SK-N-SH (cell line): ENCODE measurements around the gene CCDC50. TPM values are rescaled to one million over a fixed set of nuclear protein-coding genes. Genes with fewer than 3 reads are reported as not detected.

Source experiments
- CTCF ChIA-PET: fragments of 300-600, 350-600 bp; formaldehyde crosslinking; extraction: SDS; loops from one replicate; lab custom pipeline; 2021; lab: Yijun Ruan, JAX
- POLR2A ChIA-PET: fragments of 350-600 bp; sonication (Branson Sonifier 250); formaldehyde crosslinking; extraction: SDS; loops from one replicate; lab custom pipeline; 2020; ENCODE audit warnings: antibody characterized with exemption, inconsistent platforms; lab: Yijun Ruan, JAX
- DNase-seq: peaks from one replicate; pipeline ENCODE4 v3.0.0; 2012
- H2AFZ ChIP-seq: fragments of 200-600 bp; sonication (generic); 2 replicates; pipeline ENCODE4 v1.8.1; 2016; ENCODE audit warnings: antibody characterized with exemption, mild to moderate bottlenecking, low read depth
- H3F3A ChIP-seq: fragments of 200-600 bp; sonication (generic); replicated peaks from 2 replicates; pipeline ENCODE3; 2016; ENCODE audit warnings: antibody characterized with exemption, mild to moderate bottlenecking; ENCODE audit not compliant: insufficient read depth
- H3K27ac ChIP-seq, 2 experiments: fragments of 200-500 bp in 1 of 2; fragments of 200-600 bp in 1 of 2; sonication (Bioruptor generic) in 1 of 2; sonication (generic), shearing (Covaris generic) in 1 of 2; 2 replicates each; pipeline versions ENCODE4 v1.5.1 to v1.6.1; 2014 to 2016; ENCODE audit warnings: low read depth in 2 of 2, inconsistent platforms in 1 of 2, low read length in 1 of 2, mild to moderate bottlenecking in 1 of 2, mixed read lengths in 1 of 2
- H3K27me3 ChIP-seq: fragments of 200-600 bp; sonication (generic), shearing (Covaris generic); 2 replicates; pipeline ENCODE4 v1.6.1; 2016; ENCODE audit warnings: mixed run types; ENCODE audit not compliant: insufficient read depth
- H3K36me3 ChIP-seq, 2 experiments: fragments of 200-500 bp in 1 of 2; fragments of 200-600 bp in 1 of 2; sonication (Bioruptor generic) in 1 of 2; sonication (generic) in 1 of 2; replicated peaks in 1 of 2; 2 replicates each; pipeline versions ENCODE3 to v1.5.1; 2014 to 2016; ENCODE audit warnings: low read length in 1 of 2, mild to moderate bottlenecking in 1 of 2; ENCODE audit not compliant: insufficient read depth in 2 of 2, control insufficient read depth in 1 of 2
- H3K4me1 ChIP-seq, 2 experiments: fragments of 200-500 bp in 1 of 2; fragments of 200-600 bp in 1 of 2; sonication (Bioruptor generic) in 1 of 2; sonication (generic), shearing (Covaris generic) in 1 of 2; 2 replicates each; pipeline versions ENCODE4 v1.5.1 to v1.6.1; 2014 to 2016; ENCODE audit warnings: low read depth in 1 of 2, low read length in 1 of 2, mixed run types in 1 of 2; ENCODE audit not compliant: insufficient read depth in 2 of 2, control insufficient read depth in 1 of 2
- H3K4me2 ChIP-seq: fragments of 200-600 bp; sonication (generic), shearing (Covaris generic); 2 replicates; pipeline ENCODE4 v1.6.1; 2017; ENCODE audit warnings: mixed run types
- H3K4me3 ChIP-seq, 2 experiments: fragments of 200-500 bp in 1 of 2; fragments of 200-600 bp in 1 of 2; sonication (Bioruptor generic) in 1 of 2; sonication (generic), shearing (Covaris generic) in 1 of 2; 2 replicates each; pipeline versions ENCODE4 v1.5.1 to v1.8.1; 2014 to 2016; ENCODE audit warnings: low read depth in 2 of 2, inconsistent platforms in 1 of 2, low read length in 1 of 2, mild to moderate bottlenecking in 1 of 2, mixed read lengths in 1 of 2, moderate library complexity in 1 of 2
- H3K79me2 ChIP-seq: fragments of 200-600 bp; sonication (generic); 2 replicates; pipeline ENCODE4 v1.8.1; 2017; ENCODE audit warnings: mild to moderate bottlenecking; ENCODE audit not compliant: insufficient read depth
- H3K9ac ChIP-seq: fragments of 200-600 bp; sonication (generic); 2 replicates; pipeline ENCODE4 v1.6.1; 2017; ENCODE audit warnings: mixed run types
- H3K9me2 ChIP-seq: fragments of 200-600 bp; sonication (generic); 2 replicates; pipeline ENCODE4 v1.6.1; 2017; ENCODE audit warnings: mixed run types
- H3K9me3 ChIP-seq: fragments of 200-600 bp; sonication (generic); 2 replicates; pipeline ENCODE4 v1.6.1; 2017; ENCODE audit warnings: mixed run types, mild to moderate bottlenecking, moderate library complexity
- H4K20me1 ChIP-seq: fragments of 200-600 bp; sonication (generic); 2 replicates; pipeline ENCODE4 v1.6.1; 2017; ENCODE audit warnings: mild to moderate bottlenecking, mixed run types; ENCODE audit not compliant: insufficient read depth
- ELF1 ChIP-seq: IDR thresholded peaks from 2 replicates; pipeline ENCODE4 v1.4.0; 2012
- FOSL2 ChIP-seq: IDR thresholded peaks from 2 replicates; pipeline ENCODE4 v1.4.0; 2012; ENCODE audit warnings: low read depth, mild to moderate bottlenecking, moderate library complexity, borderline replicate concordance
- FOXJ3 ChIP-seq: sonication (generic); formaldehyde crosslinking; IDR thresholded peaks from 2 replicates; pipeline ENCODE4 v1.5.1; 2020; ENCODE audit warnings: mild to moderate bottlenecking, missing genetic modification reagents
- FOXM1 ChIP-seq: IDR thresholded peaks from 2 replicates; pipeline ENCODE4 v1.4.0; 2012; ENCODE audit warnings: low read depth, mild to moderate bottlenecking
- GABPA ChIP-seq: IDR thresholded peaks from 2 replicates; pipeline ENCODE4 v1.4.0; 2012; ENCODE audit warnings: low read depth, mild to moderate bottlenecking
- JUND ChIP-seq: IDR thresholded peaks from 2 replicates; pipeline ENCODE4 v1.4.0; 2012
- NRF1 ChIP-seq: IDR thresholded peaks from 2 replicates; pipeline ENCODE4 v1.6.1; 2012; ENCODE audit warnings: low read depth, mild to moderate bottlenecking, low read length
- POLR2AphosphoS5 ChIP-seq: IDR thresholded peaks from 2 replicates; pipeline ENCODE4 v1.6.1; 2012; ENCODE audit warnings: low read depth, low read length
- RCOR1 ChIP-seq: fragments of 150-350 bp; IDR thresholded peaks from 2 replicates; pipeline ENCODE4 v1.6.1; 2017; ENCODE audit warnings: antibody characterized with exemption, low read length
- TAF1 ChIP-seq: IDR thresholded peaks from 2 replicates; pipeline ENCODE4 v1.6.1; 2012; ENCODE audit warnings: low read depth, mild to moderate bottlenecking, low read length, moderate library complexity, borderline replicate concordance
- TEAD4 ChIP-seq: IDR thresholded peaks from 2 replicates; pipeline ENCODE4 v1.4.0; 2012; ENCODE audit warnings: mild to moderate bottlenecking, borderline replicate concordance; ENCODE audit not compliant: insufficient read depth
- WGBS: methylation state at CpG from one replicate; pipeline ENCODE4 v1.1.6; 2017; ENCODE audit warnings: low lambda C conversion rate; 5-methylcytosine and 5-hydroxymethylcytosine counted together
- polyA plus RNA-seq, 3 experiments: library from polyadenylated mRNA; depleted of rRNA; stranded (reverse); fragments of >200 nt; gene quantifications; 2 replicates each; pipeline ENCODE4 v1.2.3, GENCODE V29; 2012
- TF ChIP-seq, protein P1 (sequence below): IDR thresholded peaks from 2 replicates; pipeline ENCODE4 v1.4.0; 2012; ENCODE audit warnings: low read depth, borderline replicate concordance
- TF ChIP-seq, protein P2 (sequence below): fragments of 200-600 bp; sonication (generic); IDR thresholded peaks from 2 replicates; pipeline ENCODE4 v1.6.1; 2017; ENCODE audit warnings: antibody characterized with exemption, mild to moderate bottlenecking, moderate library complexity
- TF ChIP-seq, protein P3 (sequence below): fragments of 150-350 bp; IDR thresholded peaks from 2 replicates; pipeline ENCODE4 v1.6.1; 2016; ENCODE audit warnings: mild to moderate bottlenecking, low read depth, low read length
- TF ChIP-seq, protein P4 (sequence below): IDR thresholded peaks from 2 replicates; pipeline ENCODE4 v1.4.0; 2012; ENCODE audit warnings: low read depth, borderline replicate concordance
- TF ChIP-seq, protein P5 (sequence below): IDR thresholded peaks from 2 replicates; pipeline ENCODE4 v1.4.0; 2012; ENCODE audit warnings: low read depth

CCDC50 gene
- polyA plus RNA-seq, 1 of the 3 experiments (the other 2 are of a cell fraction) = 21.9 TPM

DNA sequence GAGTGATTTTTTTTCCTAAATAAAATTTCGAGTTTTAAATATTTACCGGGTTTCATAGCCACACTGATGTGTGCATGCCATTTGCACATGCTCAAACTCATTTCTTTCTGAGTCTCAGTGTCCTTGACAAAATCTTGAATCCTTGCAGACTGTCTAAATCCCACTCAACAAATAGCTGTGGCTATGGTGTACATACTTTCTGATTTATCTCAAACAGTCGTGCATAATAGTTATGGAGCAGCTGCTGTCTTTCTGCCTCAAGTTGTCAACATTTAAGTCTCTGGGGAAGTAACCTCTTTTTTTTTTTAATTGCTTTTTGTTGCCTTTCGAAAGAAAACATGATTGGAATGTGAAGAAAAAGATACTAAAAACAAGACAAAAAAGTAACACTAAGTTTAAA is 53.9 kb downstream of the CCDC50 start:
- no peak for DNase-seq
- H3K27me3 ChIP-seq = no peaks in the 10 kb centered on the region
- H3F3A ChIP-seq = peaks cover 13% of the 10 kb centered on the region
- CTCF ChIA-PET = no interaction called here
- no peak overlapping the region for H2AFZ ChIP-seq
- TF ChIP-seq, protein P1, sequence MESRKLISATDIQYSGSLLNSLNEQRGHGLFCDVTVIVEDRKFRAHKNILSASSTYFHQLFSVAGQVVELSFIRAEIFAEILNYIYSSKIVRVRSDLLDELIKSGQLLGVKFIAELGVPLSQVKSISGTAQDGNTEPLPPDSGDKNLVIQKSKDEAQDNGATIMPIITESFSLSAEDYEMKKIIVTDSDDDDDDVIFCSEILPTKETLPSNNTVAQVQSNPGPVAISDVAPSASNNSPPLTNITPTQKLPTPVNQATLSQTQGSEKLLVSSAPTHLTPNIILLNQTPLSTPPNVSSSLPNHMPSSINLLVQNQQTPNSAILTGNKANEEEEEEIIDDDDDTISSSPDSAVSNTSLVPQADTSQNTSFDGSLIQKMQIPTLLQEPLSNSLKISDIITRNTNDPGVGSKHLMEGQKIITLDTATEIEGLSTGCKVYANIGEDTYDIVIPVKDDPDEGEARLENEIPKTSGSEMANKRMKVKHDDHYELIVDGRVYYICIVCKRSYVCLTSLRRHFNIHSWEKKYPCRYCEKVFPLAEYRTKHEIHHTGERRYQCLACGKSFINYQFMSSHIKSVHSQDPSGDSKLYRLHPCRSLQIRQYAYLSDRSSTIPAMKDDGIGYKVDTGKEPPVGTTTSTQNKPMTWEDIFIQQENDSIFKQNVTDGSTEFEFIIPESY = no peak
- TF ChIP-seq TEAD4 = no peak
- no peak for TF ChIP-seq GABPA
- TF ChIP-seq FOXM1 = no peak
- no peak for TF ChIP-seq FOSL2
- TF ChIP-seq, protein P2, sequence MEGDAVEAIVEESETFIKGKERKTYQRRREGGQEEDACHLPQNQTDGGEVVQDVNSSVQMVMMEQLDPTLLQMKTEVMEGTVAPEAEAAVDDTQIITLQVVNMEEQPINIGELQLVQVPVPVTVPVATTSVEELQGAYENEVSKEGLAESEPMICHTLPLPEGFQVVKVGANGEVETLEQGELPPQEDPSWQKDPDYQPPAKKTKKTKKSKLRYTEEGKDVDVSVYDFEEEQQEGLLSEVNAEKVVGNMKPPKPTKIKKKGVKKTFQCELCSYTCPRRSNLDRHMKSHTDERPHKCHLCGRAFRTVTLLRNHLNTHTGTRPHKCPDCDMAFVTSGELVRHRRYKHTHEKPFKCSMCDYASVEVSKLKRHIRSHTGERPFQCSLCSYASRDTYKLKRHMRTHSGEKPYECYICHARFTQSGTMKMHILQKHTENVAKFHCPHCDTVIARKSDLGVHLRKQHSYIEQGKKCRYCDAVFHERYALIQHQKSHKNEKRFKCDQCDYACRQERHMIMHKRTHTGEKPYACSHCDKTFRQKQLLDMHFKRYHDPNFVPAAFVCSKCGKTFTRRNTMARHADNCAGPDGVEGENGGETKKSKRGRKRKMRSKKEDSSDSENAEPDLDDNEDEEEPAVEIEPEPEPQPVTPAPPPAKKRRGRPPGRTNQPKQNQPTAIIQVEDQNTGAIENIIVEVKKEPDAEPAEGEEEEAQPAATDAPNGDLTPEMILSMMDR = no peak
- TF ChIP-seq TAF1 = no peak
- no peak for TF ChIP-seq RCOR1
- no peak for TF ChIP-seq FOXJ3 (CRISPR knock-in tag)
- TF ChIP-seq JUND = no peak
- TF ChIP-seq, protein P3, sequence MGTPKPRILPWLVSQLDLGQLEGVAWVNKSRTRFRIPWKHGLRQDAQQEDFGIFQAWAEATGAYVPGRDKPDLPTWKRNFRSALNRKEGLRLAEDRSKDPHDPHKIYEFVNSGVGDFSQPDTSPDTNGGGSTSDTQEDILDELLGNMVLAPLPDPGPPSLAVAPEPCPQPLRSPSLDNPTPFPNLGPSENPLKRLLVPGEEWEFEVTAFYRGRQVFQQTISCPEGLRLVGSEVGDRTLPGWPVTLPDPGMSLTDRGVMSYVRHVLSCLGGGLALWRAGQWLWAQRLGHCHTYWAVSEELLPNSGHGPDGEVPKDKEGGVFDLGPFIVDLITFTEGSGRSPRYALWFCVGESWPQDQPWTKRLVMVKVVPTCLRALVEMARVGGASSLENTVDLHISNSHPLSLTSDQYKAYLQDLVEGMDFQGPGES = no peak
- TF ChIP-seq ELF1 = no peak
- TF ChIP-seq NRF1 = no peak
- TF ChIP-seq POLR2AphosphoS5 = no peak
- TF ChIP-seq, protein P4, sequence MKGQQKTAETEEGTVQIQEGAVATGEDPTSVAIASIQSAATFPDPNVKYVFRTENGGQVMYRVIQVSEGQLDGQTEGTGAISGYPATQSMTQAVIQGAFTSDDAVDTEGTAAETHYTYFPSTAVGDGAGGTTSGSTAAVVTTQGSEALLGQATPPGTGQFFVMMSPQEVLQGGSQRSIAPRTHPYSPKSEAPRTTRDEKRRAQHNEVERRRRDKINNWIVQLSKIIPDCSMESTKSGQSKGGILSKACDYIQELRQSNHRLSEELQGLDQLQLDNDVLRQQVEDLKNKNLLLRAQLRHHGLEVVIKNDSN = no peak
- TF ChIP-seq, protein P5, sequence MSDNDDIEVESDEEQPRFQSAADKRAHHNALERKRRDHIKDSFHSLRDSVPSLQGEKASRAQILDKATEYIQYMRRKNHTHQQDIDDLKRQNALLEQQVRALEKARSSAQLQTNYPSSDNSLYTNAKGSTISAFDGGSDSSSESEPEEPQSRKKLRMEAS = no peak
- H3K9me2 ChIP-seq = no peaks in the 10 kb centered on the region
- H3K4me1 ChIP-seq = peaks cover 1 to 4% of the 10 kb centered on the region in 2 experiments; a peak in 2 of 4 replicates
- H3K9me3 ChIP-seq = no peaks in the 10 kb centered on the region
- H4K20me1 ChIP-seq = no peaks in the 10 kb centered on the region
- no peak overlapping the region for H3K27ac ChIP-seq
- no peak overlapping the region for H3K9ac ChIP-seq
- H3K79me2 ChIP-seq = no peaks in the 10 kb centered on the region
- H3K4me3 ChIP-seq = no peak overlapping the region
- no peak overlapping the region for H3K4me2 ChIP-seq
- POLR2A ChIA-PET = no interaction called here
- 82% methylated on average over 4 of the region's 4 CpGs for WGBS
- H3K36me3 ChIP-seq = peaks cover 40 to 60% of the 10 kb centered on the region in 2 experiments
